Pancreas (tissue), 10 donors: ENCODE results near the gene TGM2. TPM values are rescaled to one million over a fixed set of nuclear protein-coding genes. Genes with fewer than 3 reads are reported as not detected.

Experiments used
- ATAC-seq, 4 donors: fragments of 200-7000 bp; cut with Tn5 transposase; one replicate each; pipeline versions ENCODE4 v1.8.0 to v1.9.1; 2020; ENCODE audit warnings: mild to moderate bottlenecking in 4 of 4, moderate library complexity in 4 of 4
- DNase-seq, 6 donors: peaks; one replicate each; pipeline ENCODE4 v3.0.0-alpha.2; 2020
- FAIRE-seq: peaks from 2 replicates; lab custom pipeline; 2012; peaks lifted over from hg19 to GRCh38; lab: Jason Lieb, UNC
- H3K27ac ChIP-seq, 4 donors: fragments of 200-600 bp; sonication (generic); 1 replicate in 3 of 4; 2 replicates in 1 of 4; pipeline versions ENCODE4 v1.5.0 to v1.8.0; 2020
- H3K27me3 ChIP-seq, 4 donors: fragments of 200-600 bp; one replicate each; pipeline ENCODE4 v1.8.0; 2021
- H3K36me3 ChIP-seq, 3 donors: fragments of 200-600 bp; sonication (generic) in 1 of 3; one replicate each; pipeline versions ENCODE4 v1.5.0 to v1.8.0; 2020 to 2021
- H3K4me1 ChIP-seq, 3 donors: fragments of 200-600 bp; one replicate each; pipeline ENCODE4 v1.8.0; 2021
- H3K4me3 ChIP-seq, 4 donors: fragments of 200-600 bp; sonication (generic) in 2 of 4; one replicate each; pipeline versions ENCODE4 v1.5.0 to v1.8.0; 2020 to 2021
- H3K9me3 ChIP-seq, 4 donors: fragments of 200-600 bp; one replicate each; pipeline ENCODE4 v1.8.0; 2021
- whole genome bisulfite sequencing, 2 donors: extraction: QIAGEN DNeasy Blood & Tissue Kit; methylation state at CpG; one replicate each; pipeline ENCODE4 v1.1.7; 2013; 5-methylcytosine and 5-hydroxymethylcytosine counted together
- intact Hi-C, 3 donors: fragments of 100-400 bp; cut with DNase I; formaldehyde crosslinking; loops; one replicate each; pipeline versions ENCODE4 v1.11.1 to v1.14.2; 2022
- polyA plus RNA-seq, 2 donors: library from polyadenylated mRNA; stranded (reverse); fragments of 200-250 nt; gene quantifications; one replicate each; pipeline ENCODE4 v1.2.3, GENCODE V29; 2013
- total RNA-seq, 6 donors: library from RNA; stranded (reverse); fragmentation: NEBNext Ultra II Directional in 4 of 6; extraction: Animal tissue kit (Norgen Biotek cat#: 25700) in 4 of 6; gene quantifications; one replicate each; pipeline versions ENCODE4 v1.2.1 to v1.2.4, GENCODE V29; 2021 to 2023
- TF ChIP-seq, protein P1 (sequence below), 4 donors: fragments of 200-600 bp; sonication (generic) in 3 of 4; IDR thresholded peaks; one replicate each; pipeline versions ENCODE4 v1.5.0 to v1.8.0; 2021; ENCODE audit warnings: antibody characterized with exemption in 4 of 4
- donor health status: healthy with polysubstance abuse.
- donor health status: DM: no; HTN: no; CAD: no; lungs with moderate emphysema.
- donor health status: DM: no; HTN: no; CAD: no.
- donor health status: control.
- donor health status: control.
- donor health status: Bipolar disorder and iron deficiency.
- donor health status: DM: yes; HTN: yes; CAD: no.
- donor health status: DM: no; HTN: no; CAD: no.
- donor health status: DM: no; HTN: no; CAD: no.
- donor health status: DM: yes; HTN: yes; CAD: no.

TGM2 gene
- total and polyA plus RNA-seq, 8 donors = 3.7 to 92.6 (median 10.8) TPM

GRCh38 chr20:38180781-38181180 is 15.7 kb upstream of the TGM2 start:
- Histone ChIP-seq H3K9me3 (no peaks in the 10 kb centered on the region), H3K4me3 (no peak overlapping the region), H3K27me3 (no peaks in the 10 kb centered on the region), H3K4me1 (no peaks in the 10 kb centered on the region), H3K36me3 (no peaks in the 10 kb centered on the region), H3K27ac (no peak overlapping the region)
- TF ChIP-seq, protein P1, sequence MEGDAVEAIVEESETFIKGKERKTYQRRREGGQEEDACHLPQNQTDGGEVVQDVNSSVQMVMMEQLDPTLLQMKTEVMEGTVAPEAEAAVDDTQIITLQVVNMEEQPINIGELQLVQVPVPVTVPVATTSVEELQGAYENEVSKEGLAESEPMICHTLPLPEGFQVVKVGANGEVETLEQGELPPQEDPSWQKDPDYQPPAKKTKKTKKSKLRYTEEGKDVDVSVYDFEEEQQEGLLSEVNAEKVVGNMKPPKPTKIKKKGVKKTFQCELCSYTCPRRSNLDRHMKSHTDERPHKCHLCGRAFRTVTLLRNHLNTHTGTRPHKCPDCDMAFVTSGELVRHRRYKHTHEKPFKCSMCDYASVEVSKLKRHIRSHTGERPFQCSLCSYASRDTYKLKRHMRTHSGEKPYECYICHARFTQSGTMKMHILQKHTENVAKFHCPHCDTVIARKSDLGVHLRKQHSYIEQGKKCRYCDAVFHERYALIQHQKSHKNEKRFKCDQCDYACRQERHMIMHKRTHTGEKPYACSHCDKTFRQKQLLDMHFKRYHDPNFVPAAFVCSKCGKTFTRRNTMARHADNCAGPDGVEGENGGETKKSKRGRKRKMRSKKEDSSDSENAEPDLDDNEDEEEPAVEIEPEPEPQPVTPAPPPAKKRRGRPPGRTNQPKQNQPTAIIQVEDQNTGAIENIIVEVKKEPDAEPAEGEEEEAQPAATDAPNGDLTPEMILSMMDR (IDR thresholded peaks at IDR 0.05) = no peak
- FAIRE-seq = no peak
- no peak for DNase-seq
- 62 to 63% methylated on average over 5 of the region's 5 CpGs for WGBS, 2 donors
- intact Hi-C loops = no loop called here
- ATAC-seq = no peak

- Histone ChIP-seq H3K4me3 (no peak overlapping the region), H3K9me3 (no peaks in the 10 kb centered on the region), H3K27me3 (no peaks in the 10 kb centered on the region), H3K27ac (no peak overlapping the region), H3K36me3 (no peaks in the 10 kb centered on the region), H3K4me1 (no peaks in the 10 kb centered on the region)
- no peak for DNase-seq
- TF ChIP-seq, protein P1 (IDR thresholded peaks at IDR 0.05) = no peak
- 54% methylated on average over 6 of the region's 6 CpGs for WGBS, 2 donors
- no peak for FAIRE-seq
- intact Hi-C loops = no loop called here
- ATAC-seq = no peak
These were observed 14.8 kb upstream of the TGM2 start for GRCh38 chr20:38179846-38180245.

DNA sequence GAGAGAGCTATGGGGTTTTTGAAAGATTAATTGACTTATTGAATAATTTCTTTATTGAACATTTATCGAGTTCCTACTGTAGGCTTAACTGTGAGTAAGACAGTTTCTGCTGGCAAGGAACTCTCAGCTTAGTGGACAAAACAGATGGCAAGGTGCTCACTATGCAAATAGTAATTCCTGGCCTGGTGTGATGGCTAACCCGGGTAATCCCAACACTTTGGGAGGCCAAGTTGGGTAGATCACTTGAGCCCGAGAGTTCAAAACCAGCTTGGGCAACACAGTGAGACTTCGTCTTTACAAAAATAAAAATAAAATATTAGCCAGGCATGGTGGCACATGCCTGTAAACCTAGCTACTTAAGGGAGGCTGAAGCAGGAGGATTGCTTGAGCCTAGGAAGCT is 13.5 kb upstream of the TGM2 start:
- Histone ChIP-seq H3K27ac (no peak overlapping the region), H3K4me1 (no peaks in the 10 kb centered on the region), H3K4me3 (no peak overlapping the region), H3K36me3 (no peaks in the 10 kb centered on the region), H3K9me3 (no peaks in the 10 kb centered on the region), H3K27me3 (no peaks in the 10 kb centered on the region)
- ATAC-seq (no peak), DNase-seq (peak in 1 of 6 donors; percentile 0), FAIRE-seq (no peak)
- TF ChIP-seq, protein P1 (IDR thresholded peaks at IDR 0.05) = no peak
- intact Hi-C loops = no loop called here
- 61 to 63% methylated on average over 4 of the region's 4 CpGs for WGBS, 2 donors

- FAIRE-seq (no peak), ATAC-seq (peak in 1 of 4 donors; percentile 36), DNase-seq (peak in 1 of 6 donors; percentile 44)
- Histone ChIP-seq H3K27me3 (no peaks in the 10 kb centered on the region), H3K27ac (no peak overlapping the region), H3K4me3 (no peak overlapping the region), H3K9me3 (no peaks in the 10 kb centered on the region), H3K36me3 (no peaks in the 10 kb centered on the region), H3K4me1 (no peaks in the 10 kb centered on the region)
- intact Hi-C loops = no loop called here
- 67 to 80% methylated on average over 8 of the region's 8 CpGs for WGBS, 2 donors
- TF ChIP-seq, protein P1 (IDR thresholded peaks at IDR 0.05) = no peak
These were observed 13.0 kb upstream of the TGM2 start for GRCh38 chr20:38178065-38178491.

DNA sequence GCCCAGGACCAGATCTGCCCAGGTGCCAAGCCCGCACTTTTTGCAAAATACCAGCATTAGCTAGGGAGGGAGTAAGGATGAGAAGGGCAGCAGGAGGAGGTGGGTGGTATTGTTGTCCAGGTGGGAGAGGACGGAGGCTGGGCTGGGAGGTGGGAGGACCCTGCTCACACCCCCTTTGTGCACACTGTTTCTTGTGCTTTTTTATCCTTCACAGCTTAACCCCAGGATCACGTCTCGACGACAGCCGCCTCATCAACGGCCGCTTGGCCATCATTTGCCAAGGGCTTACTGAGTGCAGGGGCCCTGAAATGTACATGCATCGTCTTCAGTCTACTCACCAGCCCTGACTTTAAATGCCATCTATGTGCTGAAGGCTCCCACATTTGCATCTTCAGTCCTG is 12.1 kb upstream of the TGM2 start:
- WGBS, 2 donors = 61 to 76% methylated on average over 9 of the region's 9 CpGs
- DNase-seq (peak in 1 of 6 donors; percentile 13), FAIRE-seq (no peak), ATAC-seq (no peak)
- TF ChIP-seq, protein P1 (IDR thresholded peaks at IDR 0.05) = no peak
- Histone ChIP-seq H3K9me3 (no peaks in the 10 kb centered on the region), H3K27ac (no peak overlapping the region), H3K4me1 (no peaks in the 10 kb centered on the region), H3K4me3 (no peak overlapping the region), H3K27me3 (no peaks in the 10 kb centered on the region), H3K36me3 (no peaks in the 10 kb centered on the region)
- intact Hi-C loops = no loop called here
